Panc1 (cell line): ENCODE measurements around the gene SLC35G2. TPM values are rescaled to one million over a fixed set of nuclear protein-coding genes. Genes with fewer than 3 reads are reported as not detected.
A peak's percentile ranks its signal among the peaks of the same experiment; 100 is the strongest.
"Not testable (repeated sequence)": the region's sequence is repeated elsewhere in the genome, so short reads cannot be mapped to it uniquely, and the experiment has no call there.

ENCODE experiments used
- ATAC-seq: fragments of 200-7000 bp; cut with Tn5 transposase; 2 replicates; pipeline ENCODE4 v1.9.1; 2020; ENCODE audit warnings: mild to moderate bottlenecking, moderate library complexity
- BruUV-seq: library from RNA; stranded (reverse); fragments of 400-500 nt; replicated peaks from 2 replicates; lab custom pipeline; 2021; lab: Mats Ljungman, UMichigan
- CTCF ChIA-PET: fragments of 300-600 bp; sonication (Branson Sonifier 250); formaldehyde crosslinking; loops from one replicate; lab custom pipeline; 2022; ENCODE audit warnings: antibody characterized with exemption; lab: Charles Lee
- POLR2A ChIA-PET: fragments of 300-600 bp; sonication (Branson Sonifier 250); formaldehyde crosslinking; loops from one replicate; lab custom pipeline; 2022; ENCODE audit warnings: antibody characterized with exemption; lab: Charles Lee
- DNase-seq: peaks from one replicate; pipeline ENCODE4 v3.0.0-alpha.2; 2010; ENCODE audit warnings: low read depth, low spot score
- H3K27ac ChIP-seq: 2 replicates; pipeline ENCODE4 v1.5.1; 2011; ENCODE audit warnings: mild to moderate bottlenecking, low read length, inconsistent platforms
- H3K27me3 ChIP-seq: fragments of 200-500 bp; sonication (Bioruptor generic); 2 replicates; pipeline ENCODE4 v1.6.0; 2014; ENCODE audit warnings: low read length, inconsistent platforms; ENCODE audit not compliant: control insufficient read depth, insufficient read depth
- H3K36me3 ChIP-seq: fragments of 200-500 bp; sonication (Bioruptor generic); 2 replicates; pipeline ENCODE4 v1.5.1; 2014; ENCODE audit warnings: inconsistent platforms, mild to moderate bottlenecking, low read length, moderate library complexity; ENCODE audit not compliant: control insufficient read depth, insufficient read depth
- H3K4me1 ChIP-seq: 2 replicates; pipeline ENCODE4 v1.5.1; 2011; ENCODE audit warnings: inconsistent platforms, mild to moderate bottlenecking, low read length, moderate library complexity; ENCODE audit not compliant: control insufficient read depth, insufficient read depth
- H3K4me3 ChIP-seq, 2 experiments: 2 replicates each; pipeline ENCODE4 v1.5.1; 2011 to 2012; ENCODE audit warnings: low read depth in 2 of 2, low read length in 2 of 2, mild to moderate bottlenecking in 2 of 2, inconsistent platforms in 1 of 2, moderate library complexity in 1 of 2
- H3K9me3 ChIP-seq: fragments of 200-500 bp; sonication (Bioruptor generic); 2 replicates; pipeline ENCODE4 v1.5.1; 2014; ENCODE audit warnings: low read depth, mild to moderate bottlenecking, inconsistent platforms, low read length, moderate library complexity; ENCODE audit not compliant: control insufficient read depth, insufficient read depth
- CTCF ChIP-seq: fragments of 450-650 bp; IDR thresholded peaks from 2 replicates; pipeline ENCODE4 v1.5.1; 2017; ENCODE audit warnings: mild to moderate bottlenecking
- POLR2AphosphoS5 ChIP-seq: IDR thresholded peaks from 2 replicates; pipeline ENCODE4 v1.6.1; 2012; ENCODE audit warnings: mild to moderate bottlenecking, low read depth, low read length, moderate library complexity
- REST ChIP-seq, 2 experiments: IDR thresholded peaks; 2 replicates each; pipeline ENCODE4 v1.6.1; 2011 to 2012; ENCODE audit warnings: low read depth in 2 of 2, control low read depth in 1 of 2, low read length in 1 of 2, mild to moderate bottlenecking in 1 of 2, moderate library complexity in 1 of 2; ENCODE audit not compliant: insufficient read depth in 1 of 2
- SIN3A ChIP-seq: IDR thresholded peaks from 2 replicates; pipeline ENCODE4 v1.6.1; 2012; ENCODE audit warnings: low read depth, mild to moderate bottlenecking, low read length, moderate library complexity, borderline replicate concordance; ENCODE audit not compliant: insufficient read depth
- TCF7L2 ChIP-seq: IDR thresholded peaks from 2 replicates; pipeline ENCODE4 v1.6.1; 2011; ENCODE audit warnings: mild to moderate bottlenecking, low read depth, low read length, inconsistent platforms
- in situ Hi-C: cut with HindIII; loops from 2 replicates; pipeline ENCODE4 v1.10.0; 2016; ENCODE audit warnings: low sequenced_read_pairs, low pct_unique_long_range_greater_than_20kb
- intact Hi-C: fragments of 100-400 bp; cut with micrococcal nuclease; formaldehyde crosslinking; loops from one replicate; pipeline ENCODE4 v1.10.0; 2022; ENCODE audit not compliant: unreplicated experiment
- total RNA-seq: library from RNA; stranded (reverse); gene quantifications from one replicate; pipeline ENCODE4 v1.2.1, GENCODE V29; 2021; ENCODE audit not compliant: unreplicated experiment

The SLC35G2 gene
- total RNA-seq, 1 experiment from 2014 or later = 15.0 TPM

- in situ Hi-C loops (no loop called here), intact Hi-C loops (no loop called here)
- peaks cover 24% of the 10 kb centered on the region; the same call in 1 of the 2 replicates for H3K9me3 ChIP-seq
- no TSS peak for BruUV-seq
- no peak for TF ChIP-seq TCF7L2
- no peak for TF ChIP-seq SIN3A
- TF ChIP-seq POLR2AphosphoS5 = no peak
- TF ChIP-seq CTCF = no peak
- TF ChIP-seq REST (IDR thresholded peaks at IDR 0.05; ENCODE audit: insufficient read depth in 1 of 2, low read depth in 2 of 2, low read length in 1 of 2) = no peak
- H3K4me3 ChIP-seq = no peak overlapping the region
- POLR2A ChIA-PET = no interaction called here
- ATAC-seq (no peak), DNase-seq (no peak)
- peaks cover 6% of the 10 kb centered on the region; the same call in 1 of the 2 replicates for H3K4me1 ChIP-seq
- no peaks in the 10 kb centered on the region for H3K36me3 ChIP-seq
- CTCF ChIA-PET = no interaction called here
- no peaks in the 10 kb centered on the region for H3K27me3 ChIP-seq
- H3K27ac ChIP-seq = no peak overlapping the region
Observed at GRCh38 chr3:136891934-136892855, 73.3 kb downstream of the SLC35G2 start.

GRCh38 chr3:136893848-136894443 lies 75.0 kb downstream of the SLC35G2 start:
- DNase-seq (peak; percentile 52), ATAC-seq (peak; percentile 86)
- no peak for TF ChIP-seq POLR2AphosphoS5
- TF ChIP-seq REST (IDR thresholded peaks at IDR 0.05; ENCODE audit: insufficient read depth in 1 of 2, low read depth in 2 of 2, low read length in 1 of 2) = no peak
- no peak for TF ChIP-seq CTCF
- TF ChIP-seq SIN3A = no peak
- no peak for TF ChIP-seq TCF7L2
- H3K27ac ChIP-seq = peak overlapping the region; percentile 14; the same call in 1 of the 2 replicates
- in situ Hi-C loops (no loop called here), intact Hi-C loops (no loop called here)
- ChIA-PET CTCF (no interaction called here), POLR2A (no interaction called here)
- peaks cover 11% of the 10 kb centered on the region for H3K4me1 ChIP-seq
- no TSS peak for BruUV-seq
- no peaks in the 10 kb centered on the region for H3K36me3 ChIP-seq
- H3K27me3 ChIP-seq = no peaks in the 10 kb centered on the region
- no peak overlapping the region for H3K4me3 ChIP-seq
- peaks cover 24% of the 10 kb centered on the region; the same call in 1 of the 2 replicates for H3K9me3 ChIP-seq

GRCh38 chr3:136897171-136897570 lies 78.2 kb downstream of the SLC35G2 start:
- H3K27me3 ChIP-seq, BruUV-seq, in situ Hi-C loops, DNase-seq, H3K36me3 ChIP-seq, CTCF ChIA-PET, H3K4me3 ChIP-seq, intact Hi-C loops, ATAC-seq, H3K27ac ChIP-seq: not testable (repeated sequence)
- peaks cover 11% of the 10 kb centered on the region for H3K4me1 ChIP-seq
- H3K9me3 ChIP-seq = peaks cover 15% of the 10 kb centered on the region; the same call in 1 of the 2 replicates
- POLR2A ChIA-PET = interaction anchor here (0.6 kb wide), 1 partner anchor 47 kb away, joined by 10 read pairs; no protein-coding TSS in a partner anchor
